Left forelimb (tissue), 1 donor: ENCODE data around the gene SHROOM1.
A peak's percentile ranks its signal among the peaks of the same experiment; 100 is the strongest.
"Not testable (repeated sequence)": the region's sequence is repeated elsewhere in the genome, so short reads cannot be mapped to it uniquely, and the experiment has no call there.

Experiments
- DNase-seq: peaks from one replicate; pipeline ENCODE4 v3.0.0-alpha.2; 2018; ENCODE audit warnings: low spot score

Gene SHROOM1

GRCh38 chr5:132830436-132831094, at the start of gene SHROOM1:
TSS of gene SHROOM1 (minus strand) at chr5:132830647. CDS start at chr5:132826140, 4,507 bp downstream.
- DNase-seq = no peak

DNA sequence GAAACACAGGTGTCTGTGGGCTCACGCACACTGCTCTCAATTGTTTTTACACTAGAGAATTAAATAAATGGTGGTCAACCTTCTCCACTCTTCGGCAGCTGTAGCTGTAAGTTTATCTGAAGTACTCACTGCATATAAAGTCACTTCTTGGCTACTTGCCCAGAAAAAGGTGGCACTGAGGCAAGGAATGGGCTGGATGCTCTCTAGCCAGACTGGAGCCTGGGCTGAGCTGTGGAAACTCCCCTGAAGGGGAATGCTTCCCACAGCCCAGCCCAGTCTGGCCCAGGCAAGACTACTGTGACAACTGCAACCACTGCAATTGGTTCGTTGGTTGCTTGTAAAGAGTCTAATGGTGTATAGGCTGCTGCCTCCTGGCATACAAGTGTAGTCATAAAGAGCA, 47.5 kb upstream of the SHROOM1 start:
- DNase-seq = no peak

GRCh38 chr5:132877466-132877865, 47.0 kb upstream of the SHROOM1 start:
- DNase-seq = no peak

DNA sequence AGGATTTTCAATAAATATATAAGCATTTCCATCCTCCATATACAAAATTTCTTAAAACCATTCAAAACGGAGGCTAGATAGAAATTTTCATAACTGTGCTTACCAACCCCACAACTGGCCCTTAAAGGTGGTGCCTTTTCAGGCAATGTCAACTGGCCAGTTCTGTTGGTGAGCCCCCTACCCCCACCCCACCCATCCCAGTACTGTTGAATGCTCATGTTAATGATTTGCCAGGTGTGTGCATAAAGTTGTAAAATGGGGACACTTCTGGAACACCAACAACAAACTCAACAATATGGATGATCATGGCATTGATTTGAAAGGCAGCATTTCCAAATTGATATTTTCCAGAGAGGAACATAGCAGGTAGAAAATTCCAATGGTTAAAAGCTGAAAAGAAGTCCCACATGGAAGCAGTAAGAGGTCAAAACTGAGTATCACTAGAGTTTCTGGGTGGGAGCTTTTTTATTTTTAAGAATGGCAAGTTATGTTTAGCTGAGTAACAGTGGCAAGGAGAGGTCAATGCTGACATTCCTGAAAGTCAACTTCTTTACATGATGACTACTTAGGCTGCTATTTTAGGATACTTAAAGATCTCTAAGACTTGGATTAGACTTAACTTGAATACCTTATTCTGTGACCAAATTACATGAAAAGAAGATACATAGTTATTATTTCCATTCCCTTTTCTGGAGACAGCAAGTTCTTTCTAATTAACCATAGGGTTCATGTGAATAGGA, 45.7 kb upstream of the SHROOM1 start:
- DNase-seq = no peak

GRCh38 chr5:132873930-132874271, 43.5 kb upstream of the SHROOM1 start:
- DNase-seq = no peak

DNA sequence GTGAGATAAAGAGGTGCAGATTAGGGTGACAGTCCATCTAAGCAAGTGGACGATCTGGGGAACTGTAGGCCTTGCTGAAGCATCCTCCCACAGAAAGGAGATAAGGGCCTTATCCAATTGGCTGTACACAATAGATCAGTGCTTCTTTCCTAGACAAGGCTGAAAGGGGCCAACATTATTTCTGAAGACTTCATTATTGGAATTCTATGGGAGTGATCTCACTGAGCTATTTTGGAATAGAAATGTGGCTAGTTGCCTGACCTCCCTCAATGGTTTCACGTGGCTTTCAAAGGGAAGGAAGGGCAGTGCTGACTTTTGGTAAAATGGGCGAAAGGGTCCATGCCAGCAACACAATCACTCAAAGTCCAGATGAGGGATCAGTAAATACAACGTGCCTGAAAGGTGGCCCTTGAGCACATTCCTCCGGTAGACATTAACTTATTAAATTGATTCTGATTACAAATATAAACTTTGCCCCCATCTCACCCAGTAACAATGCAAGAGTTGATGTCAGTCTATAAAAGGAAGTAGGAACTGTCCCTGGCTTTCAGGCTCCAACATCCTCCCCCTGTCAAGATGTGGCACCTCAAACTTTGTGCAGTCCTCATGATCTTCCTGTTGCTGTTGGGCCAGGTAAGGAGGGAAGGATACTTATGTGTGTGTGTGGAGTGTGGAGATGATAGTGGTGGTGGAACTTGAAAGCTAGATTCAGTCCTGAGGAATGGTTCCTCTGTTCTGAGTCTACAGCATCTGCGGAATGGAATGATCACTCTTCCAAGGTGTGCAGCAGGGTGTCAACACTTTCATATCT, 42.9 kb upstream of the SHROOM1 start, which contains the start of gene LEAP2:
LEAP2 (plus strand) TSS at position 550 of the 811 bp plus-strand sequence; CDS start at position 577, 27 bp downstream.
- DNase-seq = no peak

GRCh38 chr5:132872788-132873118, 42.3 kb upstream of the SHROOM1 start:
- DNase-seq = no peak

GRCh38 chr5:132871459-132872284, 41.2 kb upstream of the SHROOM1 start:
- DNase-seq = no peak

- no peak for DNase-seq
Observed at GRCh38 chr5:132870801-132871200, 40.4 kb upstream of the SHROOM1 start.

DNA sequence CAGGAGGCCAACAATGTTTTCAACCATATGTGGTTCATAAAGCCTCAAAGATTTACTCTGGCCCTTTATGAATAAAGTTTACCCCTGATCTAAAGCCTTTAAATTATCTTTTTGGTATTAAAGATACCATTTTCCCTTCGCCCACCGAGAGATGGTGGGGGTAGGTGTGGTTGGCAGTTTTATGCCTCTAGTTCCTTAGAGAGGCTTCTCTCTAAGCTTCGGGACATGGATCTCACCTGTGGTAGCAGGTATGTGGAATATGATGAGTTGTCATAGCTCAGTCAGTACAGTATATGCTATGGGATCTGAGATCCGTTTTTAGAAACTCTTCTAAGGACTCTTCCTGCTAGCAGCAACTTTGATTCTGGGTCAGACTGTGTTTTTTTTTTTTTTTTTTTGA, 38.3 kb upstream of the SHROOM1 start:
- DNase-seq = no peak

- no peak for DNase-seq
Observed at GRCh38 chr5:132867046-132867451, 36.6 kb upstream of the SHROOM1 start.

DNA sequence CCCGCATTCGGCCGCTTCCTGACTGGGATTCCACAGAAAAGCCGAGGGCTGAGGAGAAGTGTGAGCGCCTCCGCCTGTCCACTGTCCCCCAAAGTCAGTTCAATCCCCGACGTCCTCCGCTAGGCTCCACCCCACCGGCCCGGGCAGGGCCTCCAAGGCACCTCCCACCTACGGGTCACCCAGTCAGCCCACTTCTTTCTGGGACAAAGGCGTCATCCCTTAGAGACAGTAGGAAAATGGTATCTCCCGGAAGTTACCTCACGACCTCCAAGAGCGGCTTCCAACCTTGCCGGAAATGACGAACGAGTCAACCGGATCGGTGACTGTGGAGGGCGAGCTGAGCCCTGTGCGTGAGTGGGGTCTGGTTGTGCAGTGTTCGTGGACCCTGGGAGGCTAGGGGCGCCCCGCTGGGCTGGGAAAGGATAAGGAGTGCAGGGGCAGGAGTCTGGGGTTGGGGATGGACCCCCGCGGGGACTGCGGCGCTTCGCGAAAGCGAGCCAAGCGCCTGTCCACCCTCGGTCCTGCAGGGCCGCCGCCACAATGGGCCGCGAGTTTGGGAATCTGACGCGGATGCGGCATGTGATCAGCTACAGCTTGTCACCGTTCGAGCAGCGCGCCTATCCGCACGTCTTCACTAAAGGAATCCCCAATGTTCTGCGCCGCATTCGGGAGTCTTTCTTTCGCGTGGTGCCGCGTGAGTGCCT, 36.0 kb upstream of the SHROOM1 start, which contains the start of the genes GDF9 and UQCRQ:
GDF9 (minus strand) TSS at position 128 of the 704 bp plus-strand sequence. CDS start 1,936 bp downstream, outside the sequence.
UQCRQ (plus strand) TSS at position 301 of the 704 bp plus-strand sequence; CDS start at position 541, 240 bp downstream.
- peak; percentile 97 for DNase-seq

GRCh38 chr5:132865668-132866341, 35.4 kb upstream of the SHROOM1 start:
- no peak for DNase-seq

GRCh38 chr5:132860742-132861141, 30.3 kb upstream of the SHROOM1 start:
- no peak for DNase-seq

GRCh38 chr5:132859889-132860437, 29.5 kb upstream of the SHROOM1 start:
- DNase-seq = no peak

DNA sequence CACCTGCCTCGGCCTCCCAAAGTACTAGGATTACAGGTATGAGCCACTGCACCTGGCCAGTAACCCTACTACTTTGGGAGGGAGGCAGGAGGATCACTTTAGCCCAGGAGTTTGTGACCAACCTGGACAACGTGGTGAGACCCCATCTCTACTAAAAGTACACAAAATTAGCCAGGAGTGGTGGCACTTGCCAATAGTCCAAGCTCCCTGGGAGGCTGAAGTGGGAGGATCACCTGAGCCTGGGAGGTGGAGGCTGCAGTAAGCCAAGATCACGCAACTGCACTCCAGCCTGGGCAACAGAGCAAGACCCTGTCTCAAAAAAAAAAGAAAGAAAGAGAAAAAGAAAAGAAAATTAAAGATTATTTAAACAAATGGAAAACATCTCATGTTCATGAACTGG, 25.6 kb upstream of the SHROOM1 start:
- DNase-seq = no peak

DNA sequence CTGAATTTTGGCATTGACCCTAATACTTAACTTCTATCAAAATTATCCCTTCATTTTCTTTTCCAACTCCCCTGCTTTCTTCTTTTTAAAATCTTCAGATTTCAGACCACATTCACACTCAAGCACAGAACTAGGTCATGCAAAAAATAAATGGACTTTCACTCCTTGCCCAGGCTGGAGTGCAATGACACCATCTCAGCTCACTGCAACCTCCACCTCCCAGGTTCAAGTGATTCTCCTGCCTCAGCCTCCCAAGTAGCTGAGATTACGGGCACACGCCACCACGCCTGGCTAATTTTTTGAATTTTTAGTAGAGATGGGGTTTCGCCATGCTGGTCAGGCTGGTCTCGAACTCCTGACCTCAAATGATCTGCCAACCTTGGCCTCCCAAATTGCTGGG, 24.5 kb upstream of the SHROOM1 start:
- not testable (repeated sequence) for DNase-seq

- no peak for DNase-seq
Observed at GRCh38 chr5:132854301-132854700, 23.9 kb upstream of the SHROOM1 start.

- DNase-seq = no peak
Observed at GRCh38 chr5:132853790-132854189, 23.3 kb upstream of the SHROOM1 start.

DNA sequence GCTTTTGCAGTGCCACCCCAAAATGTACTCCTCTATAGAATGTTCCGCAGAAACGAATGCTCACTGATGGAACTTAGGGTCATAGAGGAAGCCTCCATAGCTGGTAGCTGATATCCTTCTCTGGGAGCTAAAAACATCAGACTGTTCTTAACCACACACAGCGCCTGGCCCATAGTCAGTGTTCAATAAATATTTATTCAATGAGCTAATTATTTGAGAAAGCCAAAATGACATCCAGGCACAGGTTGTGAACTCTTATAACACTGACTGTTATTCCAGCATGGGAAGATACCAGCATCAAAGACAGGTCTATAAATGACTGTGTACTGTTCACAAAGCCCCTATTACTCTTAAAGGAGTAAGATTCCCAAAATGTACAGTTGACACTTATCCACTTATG, 22.9 kb upstream of the SHROOM1 start:
- no peak for DNase-seq
